ENCODE results near the gene RIMS3.

The RIMS3 gene

DNA sequence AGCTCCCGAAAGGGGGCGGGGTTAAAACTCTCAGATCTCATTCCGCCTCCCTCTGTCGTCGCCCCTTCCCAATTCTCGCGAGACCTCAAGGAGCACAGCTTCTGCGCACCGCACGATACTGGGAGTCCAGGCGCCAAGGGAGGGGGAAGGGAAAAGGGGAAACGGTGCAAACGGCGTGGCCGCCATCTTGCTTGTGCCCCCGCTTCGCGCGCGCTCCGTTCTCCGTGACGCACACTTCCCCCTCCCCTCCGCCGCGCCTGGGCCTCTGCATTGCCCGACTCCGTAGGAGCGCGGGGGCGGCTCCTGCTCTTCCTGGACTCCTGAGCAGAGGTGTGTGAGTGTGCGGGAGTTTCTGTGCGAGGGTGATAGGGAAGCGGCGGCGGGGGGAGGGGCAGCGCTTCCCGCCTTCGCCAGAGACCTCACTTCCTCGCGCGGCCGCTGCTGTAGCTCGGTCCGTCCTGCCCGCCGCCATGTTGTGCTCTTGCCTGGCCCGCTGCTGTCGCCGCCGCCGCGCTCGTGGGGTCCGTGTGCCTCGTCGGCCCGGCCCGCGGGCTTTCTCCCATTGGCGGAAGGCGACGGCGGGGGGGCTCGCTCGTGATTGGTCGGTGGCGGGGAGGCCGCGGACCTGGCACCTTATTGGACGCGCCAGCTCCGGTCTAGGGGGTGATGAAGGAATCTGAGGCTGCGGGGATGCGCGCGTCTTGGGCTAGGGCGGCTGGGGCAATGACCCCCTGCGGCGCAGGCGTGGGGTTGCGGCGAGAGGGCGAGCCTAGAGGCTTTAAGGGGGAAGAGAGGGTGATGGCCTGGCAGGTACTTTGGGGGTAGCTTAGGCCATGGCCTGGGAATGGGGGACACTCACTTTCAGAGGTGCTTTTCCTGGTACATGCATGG, 26.3 kb upstream of the RIMS3 start, which contains the start of gene NFYC:
TSS of gene NFYC (plus strand) at position 167 of the 891 bp plus-strand sequence. CDS start 47,140 bp downstream, outside the sequence.
- in situ Hi-C loops (cut with MboI; ENCODE audit: low pct_unique_long_range_greater_than_20kb, low sequenced_read_pairs, unreplicated experiment): no loop called here
- TF ChIP-seq, protein P1, sequence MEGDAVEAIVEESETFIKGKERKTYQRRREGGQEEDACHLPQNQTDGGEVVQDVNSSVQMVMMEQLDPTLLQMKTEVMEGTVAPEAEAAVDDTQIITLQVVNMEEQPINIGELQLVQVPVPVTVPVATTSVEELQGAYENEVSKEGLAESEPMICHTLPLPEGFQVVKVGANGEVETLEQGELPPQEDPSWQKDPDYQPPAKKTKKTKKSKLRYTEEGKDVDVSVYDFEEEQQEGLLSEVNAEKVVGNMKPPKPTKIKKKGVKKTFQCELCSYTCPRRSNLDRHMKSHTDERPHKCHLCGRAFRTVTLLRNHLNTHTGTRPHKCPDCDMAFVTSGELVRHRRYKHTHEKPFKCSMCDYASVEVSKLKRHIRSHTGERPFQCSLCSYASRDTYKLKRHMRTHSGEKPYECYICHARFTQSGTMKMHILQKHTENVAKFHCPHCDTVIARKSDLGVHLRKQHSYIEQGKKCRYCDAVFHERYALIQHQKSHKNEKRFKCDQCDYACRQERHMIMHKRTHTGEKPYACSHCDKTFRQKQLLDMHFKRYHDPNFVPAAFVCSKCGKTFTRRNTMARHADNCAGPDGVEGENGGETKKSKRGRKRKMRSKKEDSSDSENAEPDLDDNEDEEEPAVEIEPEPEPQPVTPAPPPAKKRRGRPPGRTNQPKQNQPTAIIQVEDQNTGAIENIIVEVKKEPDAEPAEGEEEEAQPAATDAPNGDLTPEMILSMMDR (IDR thresholded peaks at IDR 0.05; ENCODE audit: extremely low read depth, insufficient read depth, missing control alignments): no peak
- DNase-seq (ENCODE audit: low spot score): peak; percentile 94

DNA sequence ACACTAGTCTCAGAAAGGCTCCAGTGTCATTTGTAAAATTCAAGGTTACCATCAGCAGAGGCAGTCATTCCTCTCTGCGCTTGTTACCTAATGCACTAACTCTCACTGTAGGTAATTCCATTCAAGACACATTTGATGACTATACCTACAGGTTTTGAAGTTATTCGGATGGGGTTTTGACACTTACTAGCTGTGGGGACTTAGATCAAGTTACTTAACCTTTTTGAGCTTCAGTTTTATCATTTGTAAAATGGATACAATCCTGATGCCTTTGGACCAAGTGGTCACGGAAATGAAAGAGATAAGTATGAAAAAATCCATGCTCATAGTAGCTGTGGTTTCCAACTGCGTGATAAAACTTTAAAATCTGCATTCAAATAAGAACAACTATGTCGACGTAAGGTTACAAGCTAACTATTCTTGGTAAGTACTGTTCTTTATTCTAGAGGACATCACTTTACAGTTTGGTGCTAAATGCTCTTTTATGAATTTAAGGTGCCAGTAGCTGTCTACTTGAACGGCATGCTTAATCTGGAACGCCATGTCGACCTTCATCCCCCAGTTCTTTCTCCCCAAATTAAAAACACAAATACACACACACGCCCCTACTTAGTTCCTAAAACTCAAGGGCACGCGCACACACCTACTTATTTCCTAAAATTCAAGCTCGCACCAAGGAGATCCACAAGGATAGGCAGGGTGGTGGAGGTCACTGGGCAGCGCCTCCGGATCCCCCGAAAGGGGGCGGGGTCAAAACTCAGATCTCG, 25.5 kb upstream of the RIMS3 start:
- in situ Hi-C loops (cut with MboI; ENCODE audit: low pct_unique_long_range_greater_than_20kb, low sequenced_read_pairs, unreplicated experiment): no loop called here
- no peak for DNase-seq (ENCODE audit: low spot score)
- TF ChIP-seq, protein P1 (IDR thresholded peaks at IDR 0.05; ENCODE audit: extremely low read depth, insufficient read depth, missing control alignments): no peak

DNA sequence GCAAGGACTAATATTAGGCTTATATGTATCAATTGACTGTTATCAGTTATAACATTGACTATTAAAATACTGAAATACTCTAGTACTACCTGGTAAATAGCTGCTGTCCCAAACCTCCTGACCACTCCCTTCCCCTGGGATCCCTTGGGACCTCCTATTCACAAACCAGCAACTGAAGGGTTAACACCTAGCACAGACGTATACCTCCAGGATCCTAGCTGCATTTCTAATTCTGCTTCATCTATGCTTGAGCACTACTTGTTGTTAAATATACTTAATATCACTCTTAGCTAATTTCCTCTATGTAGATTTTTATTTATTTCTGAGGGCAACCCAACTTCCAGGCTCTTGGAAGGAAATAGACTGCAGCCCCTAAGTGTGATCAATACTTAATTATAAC, 24.3 kb upstream of the RIMS3 start:
- in situ Hi-C loops (cut with MboI; ENCODE audit: low pct_unique_long_range_greater_than_20kb, low sequenced_read_pairs, unreplicated experiment): no loop called here
- TF ChIP-seq, protein P1 (IDR thresholded peaks at IDR 0.05; ENCODE audit: extremely low read depth, insufficient read depth, missing control alignments): no peak
- DNase-seq (ENCODE audit: low spot score): no peak

- no peak for DNase-seq (ENCODE audit: low spot score)
- TF ChIP-seq, protein P1 (IDR thresholded peaks at IDR 0.05; ENCODE audit: extremely low read depth, insufficient read depth, missing control alignments): no peak
- in situ Hi-C loops (cut with MboI; ENCODE audit: low pct_unique_long_range_greater_than_20kb, low sequenced_read_pairs, unreplicated experiment): no loop called here
Measured at GRCh38 chr1:40687661-40688060, 22.2 kb upstream of the RIMS3 start.

GRCh38 chr1:40687059-40687458, 21.6 kb upstream of the RIMS3 start:
- DNase-seq (ENCODE audit: low spot score): no peak
- in situ Hi-C loops (cut with MboI; ENCODE audit: low pct_unique_long_range_greater_than_20kb, low sequenced_read_pairs, unreplicated experiment): no loop called here
- TF ChIP-seq, protein P1 (IDR thresholded peaks at IDR 0.05; ENCODE audit: extremely low read depth, insufficient read depth, missing control alignments): no peak

DNA sequence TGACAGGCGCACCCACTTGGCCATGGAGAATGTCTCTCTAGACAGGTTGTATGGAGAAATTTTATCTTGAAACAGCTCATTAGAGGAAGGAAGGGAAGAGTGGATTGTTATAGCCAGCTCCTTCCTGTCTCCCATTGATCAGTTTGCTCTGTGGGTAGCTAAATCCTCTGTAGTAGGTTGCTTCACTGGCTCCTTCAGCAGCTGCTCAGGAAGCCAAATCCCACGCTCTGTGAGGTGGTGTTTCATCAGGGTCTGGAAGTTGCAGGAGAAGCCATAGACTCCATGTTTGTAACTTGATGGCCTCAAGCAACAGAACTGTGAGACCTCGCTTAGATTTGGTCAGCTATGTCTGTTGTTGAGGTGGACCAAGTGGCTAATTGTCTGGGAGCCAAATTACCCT, 19.2 kb upstream of the RIMS3 start:
- in situ Hi-C loops (cut with MboI; ENCODE audit: low pct_unique_long_range_greater_than_20kb, low sequenced_read_pairs, unreplicated experiment): no loop called here
- TF ChIP-seq, protein P1 (IDR thresholded peaks at IDR 0.05; ENCODE audit: extremely low read depth, insufficient read depth, missing control alignments): no peak
- no peak for DNase-seq (ENCODE audit: low spot score)

Data from GM13977 (cell line).